PC-3 (cell line): ENCODE data around the gene UBP1.

Experiments
- CTCF ChIP-seq: fragments of 300-600 bp; sonication (generic); conservative IDR thresholded peaks from 2 replicates; pipeline ENCODE4 v1.5.1; 2017; ENCODE audit warnings: antibody characterized with exemption, low read depth, mild to moderate bottlenecking, low read length
- EZH2 ChIP-seq: fragments of 300-600 bp; sonication (generic); IDR thresholded peaks from one replicate; pipeline ENCODE4 v1.6.1; 2017; ENCODE audit warnings: antibody characterized with exemption, mild to moderate bottlenecking, low read length; ENCODE audit not compliant: unreplicated experiment
- EZH2phosphoT487 ChIP-seq: fragments of 300-600 bp; sonication (generic); IDR thresholded peaks from 2 replicates; pipeline ENCODE4 v1.6.1; 2018; ENCODE audit warnings: mild to moderate bottlenecking, antibody characterized with exemption, low read length, borderline replicate concordance

- TF ChIP-seq CTCF (no peak), EZH2 (no peak), EZH2phosphoT487 (no peak)
Observed at GRCh38 chr3:33488683-33489082, 48.5 kb upstream of the UBP1 start.
